ENCODE data around the gene DELE1.

DELE1 gene

GRCh38 chr5:141958113-141958512 is 34.4 kb downstream of the DELE1 start, which contains the start of gene PCDH12:
Gene PCDH12 (minus strand): TSS chr5:141958202. CDS start chr5:141957851, 351 bp downstream.
- peak; percentile 39 for DNase-seq
- peak within 1 kb of the TSS; percentile 39 for H3K9ac ChIP-seq (ENCODE audit: low read length)
- H3K36me3 ChIP-seq (ENCODE audit: control insufficient read depth in 1 of 2, insufficient read depth in 2 of 2, low read depth in 1 of 2, low read length in 2 of 2): no peaks in the 10 kb centered on the region
- no peak within 1 kb of the TSS for H3K4me3 ChIP-seq (ENCODE audit: insufficient read depth in 1 of 2, low read depth in 1 of 2, low read length in 2 of 2)
- no peaks in the 10 kb centered on the region for H3K79me1 ChIP-seq (replicated peaks; ENCODE audit: low read length, poor library complexity, severe bottlenecking)
- H3K27ac ChIP-seq (ENCODE audit: low read length, poor library complexity, severe bottlenecking): no peak within 1 kb of the TSS
- H2AK5ac ChIP-seq (ENCODE audit: low read length, severe bottlenecking): no peak within 1 kb of the TSS
- H2BK12ac ChIP-seq (ENCODE audit: low read length in 2 of 2): peak within 1 kb of the TSS in 1 of 2 experiments; percentile 67
- peaks cover 0 to 39% of the 10 kb centered on the region in 2 experiments for H3K27me3 ChIP-seq (ENCODE audit: control insufficient read depth in 1 of 2, insufficient read depth in 1 of 2, low read length in 2 of 2)
- no peak within 1 kb of the TSS for H3K18ac ChIP-seq (ENCODE audit: low read depth in 1 of 2, low read length in 2 of 2)
- no peaks in the 10 kb centered on the region for H3K9me3 ChIP-seq (ENCODE audit: control insufficient read depth, low read length)
- no peak within 1 kb of the TSS for H3K4me2 ChIP-seq (ENCODE audit: low read length, poor library complexity, severe bottlenecking)
- no peak within 1 kb of the TSS for H2BK15ac ChIP-seq (ENCODE audit: low read depth, poor library complexity, severe bottlenecking)
- H2BK120ac ChIP-seq (ENCODE audit: low read depth, low read length): no peak within 1 kb of the TSS
- no peak within 1 kb of the TSS for H2BK5ac ChIP-seq (ENCODE audit: low read depth, low read length, poor library complexity, severe bottlenecking)
- H2AFZ ChIP-seq (ENCODE audit: low read depth, low read length): no peak within 1 kb of the TSS
- H4K8ac ChIP-seq (ENCODE audit: low read length): no peak within 1 kb of the TSS
- H3K4me1 ChIP-seq (ENCODE audit: control insufficient read depth, insufficient read depth, low read depth, low read length): no peaks in the 10 kb centered on the region
- H4K91ac ChIP-seq (ENCODE audit: low read length): no peak within 1 kb of the TSS
- H3K4ac ChIP-seq (ENCODE audit: low read depth in 1 of 2, low read length in 2 of 2): no peak within 1 kb of the TSS
- no peak within 1 kb of the TSS for H3K14ac ChIP-seq (ENCODE audit: low read length in 2 of 2)
- no peak within 1 kb of the TSS for H3K23ac ChIP-seq (ENCODE audit: low read length in 2 of 2)
- 14% methylated on average over 7 of the region's 7 CpGs for WGBS

- H3K27me3 ChIP-seq (ENCODE audit: control insufficient read depth in 1 of 2, insufficient read depth in 1 of 2, low read length in 2 of 2): peaks cover 0 to 36% of the 10 kb centered on the region in 2 experiments
- no peaks in the 10 kb centered on the region for H3K79me1 ChIP-seq (replicated peaks; ENCODE audit: low read length, poor library complexity, severe bottlenecking)
- no peak overlapping the region for H2BK15ac ChIP-seq (ENCODE audit: low read depth, poor library complexity, severe bottlenecking)
- H3K23ac ChIP-seq (ENCODE audit: low read length in 2 of 2): no peak overlapping the region
- H3K9me3 ChIP-seq (ENCODE audit: control insufficient read depth, low read length): no peaks in the 10 kb centered on the region
- H3K4me2 ChIP-seq (ENCODE audit: low read length, poor library complexity, severe bottlenecking): no peak overlapping the region
- no peak overlapping the region for H3K14ac ChIP-seq (ENCODE audit: low read length in 2 of 2)
- H2AK5ac ChIP-seq (ENCODE audit: low read length, severe bottlenecking): no peak overlapping the region
- peak; percentile 31 for DNase-seq
- H3K4me3 ChIP-seq (ENCODE audit: insufficient read depth in 1 of 2, low read depth in 1 of 2, low read length in 2 of 2): no peak overlapping the region
- no peaks in the 10 kb centered on the region for H3K36me3 ChIP-seq (ENCODE audit: control insufficient read depth in 1 of 2, insufficient read depth in 2 of 2, low read depth in 1 of 2, low read length in 2 of 2)
- no peak overlapping the region for H4K91ac ChIP-seq (ENCODE audit: low read length)
- no peak overlapping the region for H4K8ac ChIP-seq (ENCODE audit: low read length)
- H3K9ac ChIP-seq (ENCODE audit: low read length): peak overlapping the region; percentile 39
- no peak overlapping the region for H3K18ac ChIP-seq (ENCODE audit: low read depth in 1 of 2, low read length in 2 of 2)
- 78% methylated on average over 8 of the region's 8 CpGs for WGBS
- no peak overlapping the region for H3K4ac ChIP-seq (ENCODE audit: low read depth in 1 of 2, low read length in 2 of 2)
- no peak overlapping the region for H3K27ac ChIP-seq (ENCODE audit: low read length, poor library complexity, severe bottlenecking)
- no peak overlapping the region for H2BK120ac ChIP-seq (ENCODE audit: low read depth, low read length)
- peak overlapping the region in 1 of 2 experiments; percentile 67 for H2BK12ac ChIP-seq (ENCODE audit: low read length in 2 of 2)
- H2AFZ ChIP-seq (ENCODE audit: low read depth, low read length): no peak overlapping the region
- H2BK5ac ChIP-seq (ENCODE audit: low read depth, low read length, poor library complexity, severe bottlenecking): no peak overlapping the region
- H3K4me1 ChIP-seq (ENCODE audit: control insufficient read depth, insufficient read depth, low read depth, low read length): no peaks in the 10 kb centered on the region
Observed at GRCh38 chr5:141958546-141959172, 35.0 kb downstream of the DELE1 start.

DNA sequence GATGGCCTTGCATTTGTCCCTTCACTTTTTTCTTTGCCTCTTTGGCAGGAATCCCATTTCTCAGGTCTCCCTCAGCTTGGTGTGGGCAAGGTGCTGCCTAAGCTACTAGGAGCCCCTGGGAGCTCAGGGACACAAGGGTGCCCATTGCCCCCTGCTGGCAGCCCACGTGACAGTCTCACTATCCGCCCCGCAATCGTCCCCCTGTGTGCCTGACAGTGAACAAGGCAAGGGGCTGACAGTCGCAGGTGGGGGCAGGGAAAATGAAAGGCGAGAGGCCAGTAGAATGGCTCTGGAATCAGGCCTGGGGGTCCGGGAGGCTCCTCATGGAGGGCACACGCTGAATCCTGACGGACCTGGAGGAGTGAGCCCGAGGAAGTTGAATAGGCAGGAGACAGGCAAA is 36.3 kb downstream of the DELE1 start:
- WGBS: 58% methylated on average over 10 of the region's 10 CpGs

GRCh38 chr5:141960449-141961323 is 37.0 kb downstream of the DELE1 start:
- H2AK5ac ChIP-seq (ENCODE audit: low read length, severe bottlenecking): no peak overlapping the region
- no peaks in the 10 kb centered on the region for H3K36me3 ChIP-seq (ENCODE audit: control insufficient read depth in 1 of 2, insufficient read depth in 2 of 2, low read depth in 1 of 2, low read length in 2 of 2)
- H4K8ac ChIP-seq (ENCODE audit: low read length): no peak overlapping the region
- no peaks in the 10 kb centered on the region for H3K9me3 ChIP-seq (ENCODE audit: control insufficient read depth, low read length)
- H3K9ac ChIP-seq (ENCODE audit: low read length): peak overlapping the region; percentile 73
- no peak overlapping the region for H3K4me3 ChIP-seq (ENCODE audit: insufficient read depth in 1 of 2, low read depth in 1 of 2, low read length in 2 of 2)
- H3K79me1 ChIP-seq (replicated peaks; ENCODE audit: low read length, poor library complexity, severe bottlenecking): no peaks in the 10 kb centered on the region
- H3K14ac ChIP-seq (ENCODE audit: low read length in 2 of 2): no peak overlapping the region
- H3K18ac ChIP-seq (ENCODE audit: low read depth in 1 of 2, low read length in 2 of 2): no peak overlapping the region
- H2AFZ ChIP-seq (ENCODE audit: low read depth, low read length): no peak overlapping the region
- no peak overlapping the region for H3K4me2 ChIP-seq (ENCODE audit: low read length, poor library complexity, severe bottlenecking)
- 38% methylated on average over 12 of the region's 14 CpGs for WGBS
- H3K27me3 ChIP-seq (ENCODE audit: control insufficient read depth in 1 of 2, insufficient read depth in 1 of 2, low read length in 2 of 2): peaks cover 0 to 28% of the 10 kb centered on the region in 2 experiments
- H4K91ac ChIP-seq (ENCODE audit: low read length): no peak overlapping the region
- no peak overlapping the region for H2BK120ac ChIP-seq (ENCODE audit: low read depth, low read length)
- no peak overlapping the region for H3K27ac ChIP-seq (ENCODE audit: low read length, poor library complexity, severe bottlenecking)
- peak overlapping the region in 1 of 2 experiments; percentile 49 for H2BK12ac ChIP-seq (ENCODE audit: low read length in 2 of 2)
- no peak overlapping the region for H3K4ac ChIP-seq (ENCODE audit: low read depth in 1 of 2, low read length in 2 of 2)
- H3K23ac ChIP-seq (ENCODE audit: low read length in 2 of 2): no peak overlapping the region
- H3K4me1 ChIP-seq (ENCODE audit: control insufficient read depth, insufficient read depth, low read depth, low read length): no peaks in the 10 kb centered on the region
- peak overlapping the region; percentile 62 for H2BK15ac ChIP-seq (ENCODE audit: low read depth, poor library complexity, severe bottlenecking)
- peak; percentile 84 for DNase-seq
- H2BK5ac ChIP-seq (ENCODE audit: low read depth, low read length, poor library complexity, severe bottlenecking): no peak overlapping the region

More for the DNA sequence above, 36.3 kb downstream of the DELE1 start:
- Histone ChIP-seq H3K9me3 (ENCODE audit: control insufficient read depth, low read length) (no peaks in the 10 kb centered on the region), H3K4ac (ENCODE audit: low read depth in 1 of 2, low read length in 2 of 2) (no peak overlapping the region), H3K4me1 (ENCODE audit: control insufficient read depth, insufficient read depth, low read depth, low read length) (no peaks in the 10 kb centered on the region), H3K36me3 (ENCODE audit: control insufficient read depth in 1 of 2, insufficient read depth in 2 of 2, low read depth in 1 of 2, low read length in 2 of 2) (no peaks in the 10 kb centered on the region), H2BK5ac (ENCODE audit: low read depth, low read length, poor library complexity, severe bottlenecking) (no peak overlapping the region), H3K27ac (ENCODE audit: low read length, poor library complexity, severe bottlenecking) (no peak overlapping the region), H4K8ac (ENCODE audit: low read length) (no peak overlapping the region), H3K4me3 (ENCODE audit: insufficient read depth in 1 of 2, low read depth in 1 of 2, low read length in 2 of 2) (no peak overlapping the region), H2BK15ac (ENCODE audit: low read depth, poor library complexity, severe bottlenecking) (peak overlapping the region; percentile 62), H3K79me1 (replicated peaks; ENCODE audit: low read length, poor library complexity, severe bottlenecking) (no peaks in the 10 kb centered on the region), H2BK120ac (ENCODE audit: low read depth, low read length) (no peak overlapping the region), H3K9ac (ENCODE audit: low read length) (no peak overlapping the region), H2AK5ac (ENCODE audit: low read length, severe bottlenecking) (no peak overlapping the region), H4K91ac (ENCODE audit: low read length) (peak overlapping the region; percentile 25), H3K14ac (ENCODE audit: low read length in 2 of 2) (no peak overlapping the region), H2BK12ac (ENCODE audit: low read length in 2 of 2) (peak overlapping the region in 1 of 2 experiments; percentile 49), H2AFZ (ENCODE audit: low read depth, low read length) (no peak overlapping the region), H3K4me2 (ENCODE audit: low read length, poor library complexity, severe bottlenecking) (no peak overlapping the region), H3K27me3 (ENCODE audit: control insufficient read depth in 1 of 2, insufficient read depth in 1 of 2, low read length in 2 of 2) (peaks cover 0 to 28% of the 10 kb centered on the region in 2 experiments), H3K23ac (ENCODE audit: low read length in 2 of 2) (no peak overlapping the region), H3K18ac (ENCODE audit: low read depth in 1 of 2, low read length in 2 of 2) (no peak overlapping the region)
- no peak for DNase-seq
